NCI-H1417 (cell line): ENCODE results near the gene MAP2.
"Not testable (repeated sequence)": the region's sequence is repeated elsewhere in the genome, so short reads cannot be mapped to it uniquely, and the experiment has no call there.

Experiments used
- DNase-seq, 3 experiments: peaks; one replicate each; lab custom pipeline; 2025; lab: John Stamatoyannopoulos, UW

Gene MAP2

GRCh38 chr2:209473930-209474419, 50.1 kb downstream of the MAP2 start:
- peak in 2 of 3 experiments; percentile 20 to 21 for DNase-seq

- no peak for DNase-seq
These were observed 51.1 kb downstream of the MAP2 start for GRCh38 chr2:209474960-209475359.

- DNase-seq = peak; percentile 71 to 98 (median 74)
These were observed 52.7 kb downstream of the MAP2 start for GRCh38 chr2:209476367-209477208.

- not testable (repeated sequence) for DNase-seq
These were observed 68.4 kb downstream of the MAP2 start for GRCh38 chr2:209492296-209492695.

GRCh38 chr2:209495068-209495620, 71.3 kb downstream of the MAP2 start:
- DNase-seq = peak in 1 of 3 experiments; percentile 30

- DNase-seq = peak; percentile 9 to 96 (median 75)
These were observed 72.2 kb downstream of the MAP2 start for GRCh38 chr2:209495855-209496585.

GRCh38 chr2:209496586-209496982, 72.7 kb downstream of the MAP2 start:
- peak in 1 of 3 experiments; percentile 62 for DNase-seq

- DNase-seq = no peak
These were observed 74.8 kb downstream of the MAP2 start for GRCh38 chr2:209498614-209499013.

- no peak for DNase-seq
These were observed 75.2 kb downstream of the MAP2 start for GRCh38 chr2:209499069-209499468.

GRCh38 chr2:209501579-209501978, 77.7 kb downstream of the MAP2 start:
- DNase-seq = peak in 2 of 3 experiments; percentile 46 to 86

- no peak for DNase-seq
These were observed 81.6 kb downstream of the MAP2 start for GRCh38 chr2:209505410-209505809.

- no peak for DNase-seq
These were observed 84.4 kb downstream of the MAP2 start for GRCh38 chr2:209508255-209508654.

- DNase-seq = no peak
These were observed 87.8 kb downstream of the MAP2 start for GRCh38 chr2:209511637-209512036.

- no peak for DNase-seq
These were observed 89.1 kb downstream of the MAP2 start for GRCh38 chr2:209512971-209513370.

- no peak for DNase-seq
These were observed 93.6 kb downstream of the MAP2 start for GRCh38 chr2:209517436-209517835.

- no peak for DNase-seq
These were observed 95.4 kb downstream of the MAP2 start for GRCh38 chr2:209519271-209519670.

- DNase-seq = peak in 2 of 3 experiments; percentile 38 to 87
These were observed 96.1 kb downstream of the MAP2 start for GRCh38 chr2:209519906-209520305.

- peak in 2 of 3 experiments; percentile 6 to 18 for DNase-seq
These were observed 99.3 kb downstream of the MAP2 start for GRCh38 chr2:209523041-209523740.

GRCh38 chr2:209523867-209524266, 100.0 kb downstream of the MAP2 start:
- peak in 1 of 3 experiments; percentile 17 for DNase-seq

GRCh38 chr2:209525331-209525730, 101.5 kb downstream of the MAP2 start:
- DNase-seq = no peak

- DNase-seq = no peak
These were observed 102.0 kb downstream of the MAP2 start for GRCh38 chr2:209525834-209526281.

GRCh38 chr2:209526561-209526960, 102.7 kb downstream of the MAP2 start:
- DNase-seq = no peak
